ENCODE results near the gene SYVN1. TPM values are rescaled to one million over a fixed set of nuclear protein-coding genes. Genes with fewer than 3 reads are reported as not detected.
"Not testable (repeated sequence)": the region's sequence is repeated elsewhere in the genome, so short reads cannot be mapped to it uniquely, and the experiment has no call there.

The SYVN1 gene
- polyA plus RNA-seq, 4 donors: 40.4 to 57.0 (median 48.3) TPM

- no peak for DNase-seq (ENCODE audit: low read depth in 4 of 4, low spot score in 2 of 4)
These were observed 17.8 kb upstream of the SYVN1 start for GRCh38 chr11:65152122-65152521.

- DNase-seq (ENCODE audit: low read depth in 4 of 4, low spot score in 2 of 4): no peak
These were observed 17.1 kb upstream of the SYVN1 start for GRCh38 chr11:65151331-65151899.

GRCh38 chr11:65150509-65151299 is 16.4 kb upstream of the SYVN1 start:
- DNase-seq (ENCODE audit: low read depth in 4 of 4, low spot score in 2 of 4): peak in 1 of 4 donors; percentile 26

GRCh38 chr11:65150131-65150508 is 15.8 kb upstream of the SYVN1 start:
- not testable (repeated sequence) for DNase-seq (ENCODE audit: low read depth in 4 of 4, low spot score in 2 of 4)

GRCh38 chr11:65148657-65149056 is 14.3 kb upstream of the SYVN1 start:
- DNase-seq (ENCODE audit: low read depth in 4 of 4, low spot score in 2 of 4): no peak

GRCh38 chr11:65147352-65148075 is 13.2 kb upstream of the SYVN1 start:
- no peak for DNase-seq (ENCODE audit: low read depth in 4 of 4, low spot score in 2 of 4)

- no peak for DNase-seq (ENCODE audit: low read depth in 4 of 4, low spot score in 2 of 4)
These were observed 7.7 kb upstream of the SYVN1 start for GRCh38 chr11:65141896-65142494.

GRCh38 chr11:65136515-65137096 is 2.3 kb upstream of the SYVN1 start:
- DNase-seq (ENCODE audit: low read depth in 4 of 4, low spot score in 2 of 4): no peak

GRCh38 chr11:65135633-65136145 is 1.4 kb upstream of the SYVN1 start:
- no peak for DNase-seq (ENCODE audit: low read depth in 4 of 4, low spot score in 2 of 4)

GRCh38 chr11:65134952-65135632 is 773 bp upstream of the SYVN1 start:
- peak in 3 of 4 donors; percentile 91 to 94 (median 92) for DNase-seq (ENCODE audit: low read depth in 4 of 4, low spot score in 2 of 4)

GRCh38 chr11:65133724-65134123 is 595 bp downstream of the SYVN1 start:
- no peak for DNase-seq (ENCODE audit: low read depth in 4 of 4, low spot score in 2 of 4)

GRCh38 chr11:65132988-65133700 is 1.2 kb downstream of the SYVN1 start:
- DNase-seq (ENCODE audit: low read depth in 4 of 4, low spot score in 2 of 4): no peak

GRCh38 chr11:65132238-65132987 is 1.9 kb downstream of the SYVN1 start:
- DNase-seq (ENCODE audit: low read depth in 4 of 4, low spot score in 2 of 4): no peak

GRCh38 chr11:65131895-65132237 is 2.5 kb downstream of the SYVN1 start:
- DNase-seq (ENCODE audit: low read depth in 4 of 4, low spot score in 2 of 4): no peak

GRCh38 chr11:65131417-65131776 is 2.9 kb downstream of the SYVN1 start:
- DNase-seq (ENCODE audit: low read depth in 4 of 4, low spot score in 2 of 4): no peak

- DNase-seq (ENCODE audit: low read depth in 4 of 4, low spot score in 2 of 4): no peak
These were observed 3.5 kb downstream of the SYVN1 start for GRCh38 chr11:65130631-65131416.

GRCh38 chr11:65129649-65130441 is 4.5 kb downstream of the SYVN1 start:
- DNase-seq (ENCODE audit: low read depth in 4 of 4, low spot score in 2 of 4): no peak
